ENCODE data around the gene BCORL1.

The BCORL1 gene

GRCh38 chrX:129982300-129983251 lies at the start of gene BCORL1:
BCORL1 (plus strand) TSS chrX:129982635; CDS start chrX:130005232, 22,597 bp downstream.
- peak; percentile 17 to 93 (median 87) for DNase-seq

GRCh38 chrX:129932821-129933321 lies 49.6 kb upstream of the BCORL1 start:
- peak in 8 of 56 donors; percentile 0 to 38 (median 14) for DNase-seq

GRCh38 chrX:129933700-129934099 lies 48.7 kb upstream of the BCORL1 start:
- DNase-seq: peak in 12 of 56 donors; percentile 2 to 31 (median 10)

GRCh38 chrX:129934461-129934860 lies 48.0 kb upstream of the BCORL1 start:
- peak in 23 of 56 donors; percentile 0 to 48 (median 14) for DNase-seq

- DNase-seq: peak in 1 of 56 donors; percentile 1
Measured at GRCh38 chrX:129934952-129935351, 47.5 kb upstream of the BCORL1 start.

GRCh38 chrX:129938081-129938480 lies 44.4 kb upstream of the BCORL1 start:
- peak in 9 of 56 donors; percentile 0 to 12 (median 2) for DNase-seq

GRCh38 chrX:129939986-129940385 lies 42.4 kb upstream of the BCORL1 start:
- no peak for DNase-seq

- no peak for DNase-seq
Measured at GRCh38 chrX:129940721-129941120, 41.7 kb upstream of the BCORL1 start.

- no peak for DNase-seq
Measured at GRCh38 chrX:129945131-129945530, 37.3 kb upstream of the BCORL1 start.

- DNase-seq: no peak
Measured at GRCh38 chrX:129953334-129953648, 29.1 kb upstream of the BCORL1 start.

GRCh38 chrX:129953881-129954280 lies 28.6 kb upstream of the BCORL1 start:
- no peak for DNase-seq

- no peak for DNase-seq
Measured at GRCh38 chrX:129954804-129955203, 27.6 kb upstream of the BCORL1 start.

GRCh38 chrX:129955682-129956081 lies 26.8 kb upstream of the BCORL1 start:
- no peak for DNase-seq

- DNase-seq: no peak
Measured at GRCh38 chrX:129956145-129956544, 26.3 kb upstream of the BCORL1 start.

- no peak for DNase-seq
Measured at GRCh38 chrX:129956765-129957164, 25.7 kb upstream of the BCORL1 start.

- DNase-seq: peak in 22 of 56 donors; percentile 0 to 43 (median 12)
Measured at GRCh38 chrX:129957241-129958082, 25.0 kb upstream of the BCORL1 start.

- DNase-seq: no peak
Measured at GRCh38 chrX:129958083-129958465, 24.4 kb upstream of the BCORL1 start.

- no peak for DNase-seq
Measured at GRCh38 chrX:129958814-129959492, 23.5 kb upstream of the BCORL1 start.

- peak in 1 of 56 donors; percentile 3 for DNase-seq
Measured at GRCh38 chrX:129959493-129959832, 23.0 kb upstream of the BCORL1 start.

GRCh38 chrX:129961180-129962083 lies 21.0 kb upstream of the BCORL1 start:
- DNase-seq: peak in 1 of 56 donors; percentile 17
